Measurements from ENCODE around the gene CCND2. TPM values are rescaled to one million over a fixed set of nuclear protein-coding genes. Genes with fewer than 3 reads are reported as not detected.
A peak's percentile ranks its signal among the peaks of the same experiment; 100 is the strongest.

CCND2 gene
- total RNA-seq, 2 experiments from 2014 or later: 159 to 163 TPM

DNA sequence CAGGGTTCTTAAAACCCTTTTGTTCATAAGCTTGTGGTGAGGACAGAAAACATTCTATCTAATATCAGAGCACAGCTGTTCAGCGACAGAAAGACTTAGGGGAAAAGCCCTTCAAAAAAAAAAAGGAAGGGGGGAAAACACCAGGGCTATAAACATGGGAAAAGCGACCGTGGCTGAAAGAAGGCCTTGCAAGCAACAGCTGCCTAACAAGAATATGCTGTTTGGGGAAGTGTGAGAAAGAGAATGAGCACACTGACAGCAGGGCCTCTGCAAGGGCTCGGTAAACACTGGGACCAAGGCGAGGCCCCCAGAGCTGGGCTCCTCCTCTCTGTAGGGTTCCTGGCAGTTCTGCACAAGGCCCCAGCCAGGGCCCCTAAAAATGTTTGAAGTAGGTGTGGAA lies 27.4 kb upstream of the CCND2 start:
- H3K36me3 Mint-ChIP-seq (ENCODE audit: low read depth): no peaks in the 10 kb centered on the region
- peaks cover 15% of the 10 kb centered on the region for H3K27me3 Mint-ChIP-seq
- intact Hi-C loops (cut with DNase I, micrococcal nuclease): no loop called here
- no peak overlapping the region for H3K27ac ChIP-seq (ENCODE audit: low read depth in 1 of 2, low read length in 2 of 2)
- ChIA-PET POLR2A (no interaction called here), CTCF (no interaction called here)
- peaks cover 2% of the 10 kb centered on the region for H3K4me1 Mint-ChIP-seq (ENCODE audit: low read depth)
- no peak overlapping the region for H3K27ac Mint-ChIP-seq
- H3K4me1 ChIP-seq (ENCODE audit: insufficient read depth, low read length): peaks cover 6% of the 10 kb centered on the region
- H3K9me3 Mint-ChIP-seq: no peaks in the 10 kb centered on the region
- H3K27me3 ChIP-seq (ENCODE audit: control insufficient read depth in 1 of 2, insufficient read depth in 2 of 2, low read length in 2 of 2): peaks cover 0 to 2% of the 10 kb centered on the region in 2 experiments
- ATAC-seq (ENCODE audit: poor library complexity): no peak
- TF ChIP-seq, protein P1, sequence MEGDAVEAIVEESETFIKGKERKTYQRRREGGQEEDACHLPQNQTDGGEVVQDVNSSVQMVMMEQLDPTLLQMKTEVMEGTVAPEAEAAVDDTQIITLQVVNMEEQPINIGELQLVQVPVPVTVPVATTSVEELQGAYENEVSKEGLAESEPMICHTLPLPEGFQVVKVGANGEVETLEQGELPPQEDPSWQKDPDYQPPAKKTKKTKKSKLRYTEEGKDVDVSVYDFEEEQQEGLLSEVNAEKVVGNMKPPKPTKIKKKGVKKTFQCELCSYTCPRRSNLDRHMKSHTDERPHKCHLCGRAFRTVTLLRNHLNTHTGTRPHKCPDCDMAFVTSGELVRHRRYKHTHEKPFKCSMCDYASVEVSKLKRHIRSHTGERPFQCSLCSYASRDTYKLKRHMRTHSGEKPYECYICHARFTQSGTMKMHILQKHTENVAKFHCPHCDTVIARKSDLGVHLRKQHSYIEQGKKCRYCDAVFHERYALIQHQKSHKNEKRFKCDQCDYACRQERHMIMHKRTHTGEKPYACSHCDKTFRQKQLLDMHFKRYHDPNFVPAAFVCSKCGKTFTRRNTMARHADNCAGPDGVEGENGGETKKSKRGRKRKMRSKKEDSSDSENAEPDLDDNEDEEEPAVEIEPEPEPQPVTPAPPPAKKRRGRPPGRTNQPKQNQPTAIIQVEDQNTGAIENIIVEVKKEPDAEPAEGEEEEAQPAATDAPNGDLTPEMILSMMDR (IDR thresholded peaks at IDR 0.05): no peak
- no peaks in the 10 kb centered on the region for H3K36me3 ChIP-seq (ENCODE audit: insufficient read depth, low read length)
- H3K9me3 ChIP-seq (ENCODE audit: control insufficient read depth in 1 of 2, insufficient read depth in 1 of 2, low read length in 2 of 2): peaks cover 0 to 3% of the 10 kb centered on the region in 2 experiments
- H3K4me3 ChIP-seq (ENCODE audit: low read length): no peak overlapping the region
- peak in 1 of 14 experiments; percentile 22 for DNase-seq
- no peak overlapping the region for H3K4me3 Mint-ChIP-seq

DNA sequence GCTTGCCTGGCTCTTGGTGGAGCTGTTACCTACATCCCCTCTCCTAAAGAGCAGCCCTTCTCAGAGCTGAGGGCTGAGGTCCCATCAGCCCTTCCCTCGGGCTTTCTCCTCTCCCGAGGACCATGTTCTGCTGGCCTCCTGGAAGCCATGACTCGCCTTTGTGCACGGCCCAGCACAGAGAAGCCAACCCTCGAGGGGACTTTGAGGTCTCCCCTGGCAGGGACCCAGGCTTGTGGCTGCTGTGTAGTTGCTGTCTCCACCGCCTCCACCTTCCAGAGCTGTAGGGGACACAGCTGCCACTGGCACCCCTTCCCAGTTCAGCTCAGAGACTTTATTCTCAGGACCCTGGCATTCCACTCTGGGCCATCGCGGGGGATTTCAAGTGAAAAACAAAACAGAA lies 22.9 kb upstream of the CCND2 start:
- ATAC-seq (ENCODE audit: poor library complexity) (no peak), DNase-seq (no peak)
- H3K4me1 ChIP-seq (ENCODE audit: insufficient read depth, low read length): peaks cover 4% of the 10 kb centered on the region
- Mint-ChIP-seq H3K36me3 (ENCODE audit: low read depth) (no peaks in the 10 kb centered on the region), H3K4me1 (ENCODE audit: low read depth) (peaks cover 7% of the 10 kb centered on the region), H3K4me3 (no peak overlapping the region), H3K27ac (no peak overlapping the region), H3K27me3 (no peaks in the 10 kb centered on the region), H3K9me3 (no peaks in the 10 kb centered on the region)
- intact Hi-C loops (cut with DNase I, micrococcal nuclease): loop anchor here (1.0 kb wide), 2 partner anchors 19 to 27 kb away; no protein-coding TSS in a partner anchor
- no peaks in the 10 kb centered on the region for H3K27me3 ChIP-seq (ENCODE audit: control insufficient read depth in 1 of 2, insufficient read depth in 2 of 2, low read length in 2 of 2)
- TF ChIP-seq, protein P1 (IDR thresholded peaks at IDR 0.05): no peak
- ChIA-PET POLR2A (interaction anchor here (0.7 to 2.5 kb wide), 6 partner anchors 18 to 277 kb away, joined by 3 to 27 read pairs (median 6); partner anchors contain the start of gene CCND2), CTCF (interaction anchor here (1.0 to 3.6 kb wide), 8 partner anchors 13 to 361 kb away, joined by 3 to 56 read pairs (median 4); no protein-coding TSS in a partner anchor)
- no peak overlapping the region for H3K4me3 ChIP-seq (ENCODE audit: low read length)
- H3K27ac ChIP-seq (ENCODE audit: low read depth in 1 of 2, low read length in 2 of 2): no peak overlapping the region
- no peaks in the 10 kb centered on the region for H3K9me3 ChIP-seq (ENCODE audit: control insufficient read depth in 1 of 2, insufficient read depth in 1 of 2, low read length in 2 of 2)
- no peaks in the 10 kb centered on the region for H3K36me3 ChIP-seq (ENCODE audit: insufficient read depth, low read length)

DNA sequence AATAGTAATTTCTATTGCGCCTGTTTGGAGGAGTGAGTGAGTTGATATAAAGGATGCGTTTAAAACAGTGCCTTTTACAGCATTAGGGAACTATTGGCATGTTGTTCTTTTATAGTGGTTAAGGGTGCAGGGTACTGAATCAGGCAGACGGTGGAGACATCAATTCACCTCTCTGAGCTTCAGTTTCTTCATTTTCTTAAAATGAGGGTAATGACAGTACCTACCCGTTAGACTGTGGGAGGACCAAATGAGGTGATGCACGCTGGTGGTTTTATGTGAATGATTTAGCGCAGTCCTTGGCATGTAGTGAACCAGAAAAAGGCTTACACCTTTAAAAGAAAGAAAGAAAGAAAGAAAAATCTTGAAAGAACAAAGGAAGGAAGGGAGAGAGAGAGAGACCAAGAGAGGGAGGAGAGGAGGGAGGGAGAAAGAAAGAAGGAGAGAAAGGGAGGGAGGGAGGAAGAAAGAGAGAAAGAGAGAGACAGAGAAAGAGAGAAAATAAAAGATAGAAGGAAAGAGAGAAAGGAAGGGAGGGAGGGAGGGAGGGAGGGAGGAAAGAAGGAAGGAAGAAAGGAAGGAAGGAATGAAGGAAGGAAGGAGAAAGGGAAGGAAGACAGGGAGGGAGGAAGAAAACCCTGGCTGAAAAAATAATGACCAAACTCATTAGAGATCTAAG lies 22.2 kb upstream of the CCND2 start:
- no peaks in the 10 kb centered on the region for H3K27me3 ChIP-seq (ENCODE audit: control insufficient read depth in 1 of 2, insufficient read depth in 2 of 2, low read length in 2 of 2)
- peaks cover 4% of the 10 kb centered on the region for H3K4me1 ChIP-seq (ENCODE audit: insufficient read depth, low read length)
- Mint-ChIP-seq H3K36me3 (ENCODE audit: low read depth) (no peaks in the 10 kb centered on the region), H3K4me3 (no peak overlapping the region), H3K27ac (no peak overlapping the region), H3K4me1 (ENCODE audit: low read depth) (peaks cover 7% of the 10 kb centered on the region), H3K27me3 (no peaks in the 10 kb centered on the region), H3K9me3 (no peaks in the 10 kb centered on the region)
- CTCF ChIA-PET: interaction anchor here (1.0 to 3.6 kb wide), 8 partner anchors 12 to 361 kb away, joined by 3 to 56 read pairs (median 4); no protein-coding TSS in a partner anchor
- ATAC-seq (ENCODE audit: poor library complexity) (peak; percentile 99), DNase-seq (peak in 7 of 14 experiments; percentile 16 to 73 (median 25))
- intact Hi-C loops (cut with DNase I, micrococcal nuclease): loop anchor here (1.0 kb wide), 2 partner anchors 18 to 26 kb away; no protein-coding TSS in a partner anchor
- TF ChIP-seq, protein P1 (IDR thresholded peaks at IDR 0.05): peak; percentile 33
- H3K36me3 ChIP-seq (ENCODE audit: insufficient read depth, low read length): no peaks in the 10 kb centered on the region
- H3K9me3 ChIP-seq (ENCODE audit: control insufficient read depth in 1 of 2, insufficient read depth in 1 of 2, low read length in 2 of 2): no peaks in the 10 kb centered on the region
- POLR2A ChIA-PET: interaction anchor here (0.7 to 2.5 kb wide), 6 partner anchors 17 to 276 kb away, joined by 3 to 27 read pairs (median 6); partner anchors contain the start of gene CCND2
- H3K4me3 ChIP-seq (ENCODE audit: low read length): no peak overlapping the region
- H3K27ac ChIP-seq (ENCODE audit: low read depth in 1 of 2, low read length in 2 of 2): no peak overlapping the region

Measured in CD4-positive, alpha-beta T cell (primary cell).